H1 (cell line): ENCODE data around the gene VMP1. TPM values are rescaled to one million over a fixed set of nuclear protein-coding genes. Genes with fewer than 3 reads are reported as not detected.

Experiments
- CTCF ChIA-PET: fragments of 300-600 bp; sonication (Branson Sonifier 250); formaldehyde crosslinking; loops from one replicate; lab custom pipeline; 2021; ENCODE audit not compliant: partially characterized antibody; lab: Charles Lee
- POLR2A ChIA-PET: fragments of 300-600 bp; sonication (Branson Sonifier 250); formaldehyde crosslinking; loops from one replicate; lab custom pipeline; 2021; ENCODE audit warnings: inconsistent platforms; ENCODE audit not compliant: partially characterized antibody; lab: Charles Lee
- DNase-seq, 2 experiments: peaks; one replicate each; pipeline versions ENCODE4 v3.0.0 to v3.0.0-alpha.2; 2010 to 2022; ENCODE audit warnings: low spot score in 2 of 2, low read depth in 1 of 2, mixed read lengths in 1 of 2
- FAIRE-seq: peaks from 2 replicates; lab custom pipeline; 2011; peaks lifted over from hg19 to GRCh38; lab: Jason Lieb, UNC
- H2AFZ ChIP-seq: 2 replicates; pipeline ENCODE4 v1.8.1; 2012; ENCODE audit warnings: low read length, inconsistent platforms
- H2AK5ac ChIP-seq: 2 replicates; pipeline ENCODE4 v1.6.1; 2013; ENCODE audit warnings: low read depth, low read length
- H2BK120ac ChIP-seq: replicated peaks from 2 replicates; pipeline ENCODE3; 2013; ENCODE audit warnings: low read depth, low read length, inconsistent platforms
- H2BK12ac ChIP-seq: 2 replicates; pipeline ENCODE4 v1.6.1; 2013; ENCODE audit warnings: low read depth, low read length
- H2BK15ac ChIP-seq: 2 replicates; pipeline ENCODE4 v1.6.1; 2013; ENCODE audit warnings: low read length
- H2BK20ac ChIP-seq: 2 replicates; pipeline ENCODE4 v1.6.1; 2013; ENCODE audit warnings: low read length
- H2BK5ac ChIP-seq: 2 replicates; pipeline ENCODE4 v1.6.1; 2013; ENCODE audit warnings: low read depth, low read length
- H3K14ac ChIP-seq: 2 replicates; pipeline ENCODE4 v1.6.1; 2013; ENCODE audit warnings: inconsistent platforms; ENCODE audit not compliant: insufficient read length
- H3K18ac ChIP-seq: 2 replicates; pipeline ENCODE4 v1.6.1; 2013; ENCODE audit warnings: low read length; ENCODE audit errors: extremely low read depth
- H3K23ac ChIP-seq: 2 replicates; pipeline ENCODE4 v1.6.1; 2013; ENCODE audit warnings: inconsistent platforms; ENCODE audit not compliant: insufficient read length
- H3K23me2 ChIP-seq: 2 replicates; pipeline ENCODE4 v1.6.1; 2013; ENCODE audit warnings: low read depth, low read length
- H3K27ac ChIP-seq: 2 replicates; pipeline ENCODE4 v1.6.1; 2011; ENCODE audit warnings: low read depth, low read length, inconsistent platforms
- H3K27me3 ChIP-seq, 4 experiments: replicated peaks in 1 of 4; 1 replicate in 1 of 4; 2 replicates in 3 of 4; pipeline versions ENCODE4 v1.6.1 to v1.8.1; 2011 to 2013; ENCODE audit warnings: low read length in 3 of 4, mild to moderate bottlenecking in 3 of 4, inconsistent platforms in 2 of 4, mixed read lengths in 2 of 4, moderate library complexity in 1 of 4; ENCODE audit not compliant: control insufficient read depth in 3 of 4, insufficient read depth in 3 of 4; ENCODE audit errors: extremely low read depth in 1 of 4
- H3K36me3 ChIP-seq, 4 experiments: 2 replicates each; pipeline versions ENCODE4 v1.6.1 to v1.8.1; 2011 to 2013; ENCODE audit warnings: mild to moderate bottlenecking in 4 of 4, low read length in 3 of 4, moderate library complexity in 2 of 4, control low read depth in 1 of 4, inconsistent platforms in 1 of 4; ENCODE audit not compliant: insufficient read depth in 4 of 4, control insufficient read depth in 2 of 4
- H3K4ac ChIP-seq: replicated peaks from 2 replicates; pipeline ENCODE3; 2013; ENCODE audit warnings: low read length, low read depth, mixed read lengths, inconsistent platforms; ENCODE audit not compliant: insufficient read length
- H3K4me1 ChIP-seq, 4 experiments: replicated peaks in 1 of 4; 1 replicate in 1 of 4; 2 replicates in 3 of 4; pipeline versions ENCODE4 v1.6.1 to v1.8.1; 2011 to 2013; ENCODE audit warnings: low read length in 3 of 4, inconsistent platforms in 2 of 4, mixed read lengths in 1 of 4; ENCODE audit not compliant: insufficient read depth in 4 of 4, control insufficient read depth in 3 of 4
- H3K4me2 ChIP-seq, 2 experiments: 2 replicates each; pipeline versions ENCODE4 v1.6.1 to v1.8.1; 2011 to 2013; ENCODE audit warnings: low read depth in 2 of 2, low read length in 2 of 2, control low read depth in 1 of 2, inconsistent platforms in 1 of 2, mild to moderate bottlenecking in 1 of 2; ENCODE audit not compliant: insufficient read depth in 1 of 2
- H3K4me3 ChIP-seq, 4 experiments: fragments of 200-600, 300-600 bp in 1 of 4; sonication (generic), shearing (Covaris generic), sonication (Bioruptor Twin) in 1 of 4; 2 replicates each; pipeline versions ENCODE4 v1.5.1 to v1.8.1; 2011 to 2016; ENCODE audit warnings: low read length in 4 of 4, low read depth in 3 of 4, control low read depth in 2 of 4, inconsistent platforms in 2 of 4, mild to moderate bottlenecking in 2 of 4, mixed read lengths in 1 of 4, moderate library complexity in 1 of 4; ENCODE audit not compliant: insufficient read depth in 2 of 4; ENCODE audit errors: extremely low read depth in 1 of 4
- H3K56ac ChIP-seq: replicated peaks from 2 replicates; pipeline ENCODE3; 2013; ENCODE audit warnings: low read depth, mild to moderate bottlenecking, mixed read lengths, low read length, inconsistent platforms; ENCODE audit not compliant: insufficient read length
- H3K79me1 ChIP-seq: 2 replicates; pipeline ENCODE4 v1.6.1; 2013; ENCODE audit warnings: low read depth, low read length, control low read depth
- H3K79me2 ChIP-seq, 2 experiments: 2 replicates each; pipeline versions ENCODE4 v1.6.1 to v1.8.1; 2012 to 2013; ENCODE audit warnings: low read length in 2 of 2, mild to moderate bottlenecking in 2 of 2, inconsistent platforms in 1 of 2; ENCODE audit not compliant: insufficient read depth in 2 of 2, control insufficient read depth in 1 of 2
- H3K9ac ChIP-seq, 4 experiments: replicated peaks in 1 of 4; 1 replicate in 1 of 4; 2 replicates in 3 of 4; pipeline versions ENCODE4 v1.6.1 to v1.8.1; 2011 to 2013; ENCODE audit warnings: low read depth in 3 of 4, low read length in 3 of 4, control low read depth in 2 of 4, mild to moderate bottlenecking in 2 of 4, moderate library complexity in 2 of 4, inconsistent platforms in 1 of 4; ENCODE audit errors: extremely low read depth in 1 of 4
- H3K9me3 ChIP-seq, 2 experiments: 2 replicates each; pipeline versions ENCODE4 v1.6.1 to v1.8.1; 2012 to 2013; ENCODE audit warnings: mild to moderate bottlenecking in 2 of 2, moderate library complexity in 2 of 2, control low read depth in 1 of 2, inconsistent platforms in 1 of 2, low read depth in 1 of 2, low read length in 1 of 2, mixed read lengths in 1 of 2; ENCODE audit not compliant: insufficient read depth in 2 of 2
- H4K20me1 ChIP-seq, 2 experiments: replicated peaks in 1 of 2; 2 replicates each; pipeline versions ENCODE3 to v1.8.1; 2011 to 2013; ENCODE audit warnings: inconsistent platforms in 2 of 2, low read length in 2 of 2, mild to moderate bottlenecking in 1 of 2; ENCODE audit not compliant: insufficient read depth in 2 of 2, control insufficient read depth in 1 of 2
- H4K5ac ChIP-seq: 2 replicates; pipeline ENCODE4 v1.6.1; 2013; ENCODE audit warnings: low read length, low read depth, mixed read lengths, inconsistent platforms; ENCODE audit not compliant: insufficient read length
- H4K8ac ChIP-seq: 2 replicates; pipeline ENCODE4 v1.8.0; 2013; ENCODE audit warnings: mild to moderate bottlenecking, moderate library complexity, low read length, inconsistent platforms; ENCODE audit not compliant: insufficient read depth; ENCODE audit errors: extremely low read depth
- H4K91ac ChIP-seq: replicated peaks from 2 replicates; pipeline ENCODE3; 2013; ENCODE audit warnings: low read length, mixed read lengths, inconsistent platforms; ENCODE audit not compliant: insufficient read length
- ATF2 ChIP-seq: IDR thresholded peaks from 2 replicates; pipeline ENCODE4 v1.6.1; 2012; ENCODE audit warnings: low read length, inconsistent platforms
- FOSL1 ChIP-seq: IDR thresholded peaks from 2 replicates; pipeline ENCODE4 v1.6.1; 2011; ENCODE audit warnings: mild to moderate bottlenecking, low read depth, low read length, moderate library complexity; ENCODE audit not compliant: insufficient read depth
- HDAC6 ChIP-seq: IDR thresholded peaks from one replicate; pipeline ENCODE4 v1.7.1; 2012; ENCODE audit warnings: low read depth, mild to moderate bottlenecking, inconsistent platforms, low read length, moderate library complexity
- KDM1A ChIP-seq: fragments of 200-600, 300-600 bp; sonication (generic); IDR thresholded peaks from 2 replicates; pipeline ENCODE4 v1.7.1; 2016; ENCODE audit warnings: mild to moderate bottlenecking, low read length, borderline replicate concordance
- MAFK ChIP-seq: IDR thresholded peaks from 2 replicates; pipeline ENCODE4 v1.6.1; 2012; ENCODE audit warnings: low read depth, mild to moderate bottlenecking, improper control_type of control experiment, low read length
- NRF1 ChIP-seq: IDR thresholded peaks from 2 replicates; pipeline ENCODE4 v1.6.1; 2011; ENCODE audit warnings: mild to moderate bottlenecking, low read depth, low read length, improper control_type of control experiment
- PHF8 ChIP-seq: fragments of 200-600 bp; sonication (generic); conservative IDR thresholded peaks from 2 replicates; pipeline ENCODE4 v1.7.1; 2012; ENCODE audit warnings: low read depth, mild to moderate bottlenecking, inconsistent platforms, low read length, moderate library complexity
- POLR2A ChIP-seq, 2 experiments: IDR thresholded peaks; 1 replicate in 1 of 2; 2 replicates in 1 of 2; pipeline ENCODE4 v1.6.1; 2011; ENCODE audit warnings: low read depth in 2 of 2, low read length in 2 of 2, mild to moderate bottlenecking in 2 of 2; ENCODE audit errors: control extremely low read depth in 1 of 2
- RAD21 ChIP-seq, 2 experiments: IDR thresholded peaks in 1 of 2; conservative IDR thresholded peaks in 1 of 2; 2 replicates each; pipeline ENCODE4 v1.6.1; 2011; ENCODE audit warnings: low read depth in 2 of 2, low read length in 2 of 2, improper control_type of control experiment in 1 of 2, inconsistent platforms in 1 of 2, mild to moderate bottlenecking in 1 of 2, moderate library complexity in 1 of 2
- SP2 ChIP-seq: IDR thresholded peaks from 2 replicates; pipeline ENCODE4 v1.6.1; 2012; ENCODE audit warnings: mild to moderate bottlenecking, low read length, inconsistent platforms
- SUZ12 ChIP-seq: fragments of 200-600 bp; sonication (generic); IDR thresholded peaks from 2 replicates; pipeline ENCODE4 v1.6.1; 2012; ENCODE audit warnings: mild to moderate bottlenecking, inconsistent platforms, low read length, moderate library complexity, mixed read lengths
- TCF12 ChIP-seq: IDR thresholded peaks from 2 replicates; pipeline ENCODE4 v1.6.1; 2011; ENCODE audit warnings: low read depth, mild to moderate bottlenecking, low read length
- WGBS, 2 experiments: shearing (Covaris generic) in 1 of 2; methylation state at CpG; one replicate each; pipeline versions ENCODE4 v1.1.6 to v1.1.7; 2013 to 2015; ENCODE audit warnings: low lambda C conversion rate in 2 of 2, mixed read lengths in 2 of 2, inconsistent platforms in 1 of 2, low coverage in 1 of 2, missing lambda C conversion rate in 1 of 2; ENCODE audit not compliant: insufficient replicate concordance in 2 of 2, insufficient coverage in 1 of 2, insufficient read length in 1 of 2; ENCODE audit errors: extremely low coverage in 1 of 2, missing lambda C conversion rate in 1 of 2; 5-methylcytosine and 5-hydroxymethylcytosine counted together
- polyA plus RNA-seq, 7 experiments: library from polyadenylated mRNA; depleted of rRNA in 3 of 7; stranded (reverse) in 5 of 7; unstranded in 2 of 7; fragments of >200 nt in 5 of 7; fragments of 200-250 nt in 2 of 7; gene quantifications; 1 replicate in 5 of 7; 2 replicates in 1 of 7; 4 replicates in 1 of 7; pipeline versions ENCODE4 v1.2.1 to v1.2.3, GENCODE V29; 2011 to 2013; ENCODE audit warnings: missing spikeins in 2 of 7, mixed read lengths in 2 of 7
- total RNA-seq: library from RNA; stranded (reverse); fragmentation: NEBNext Ultra II Directional; extraction: Animal tissue kit (Norgen Biotek cat#: 25700); gene quantifications from 2 replicates; pipeline ENCODE4 v1.2.1, GENCODE V29; 2021
- TF ChIP-seq, protein P1 (sequence below): IDR thresholded peaks from 2 replicates; pipeline ENCODE4 v1.6.1; 2012; ENCODE audit warnings: inconsistent platforms

The VMP1 gene
- total and polyA plus RNA-seq, 2 of the 8 experiments (the other 6 are each of a cell fraction or from before 2014, with no cell fraction given): 45.0 to 92.7 TPM

GRCh38 chr17:59694344-59694743 is 13.1 kb upstream of the VMP1 start:
- Histone ChIP-seq H3K9me3 (no peaks in the 10 kb centered on the region), H4K5ac (no peak overlapping the region), H3K79me2 (peaks cover 9 to 50% of the 10 kb centered on the region in 2 experiments; a peak in 3 of 4 replicates), H3K14ac (no peak overlapping the region), H2BK15ac (no peak overlapping the region), H3K27ac (no peak overlapping the region), H3K4ac (no peak overlapping the region), H4K8ac (no peak overlapping the region), H4K20me1 (peaks cover 14 to 25% of the 10 kb centered on the region in 2 experiments), H2BK5ac (no peak overlapping the region), H3K23me2 (no peaks in the 10 kb centered on the region), H3K56ac (no peak overlapping the region), H4K91ac (no peak overlapping the region), H3K36me3 (peaks cover 22 to 93% (median 65%) of the 10 kb centered on the region in 4 experiments), H2AK5ac (no peak overlapping the region), H3K18ac (no peak overlapping the region), H2BK12ac (no peak overlapping the region), H3K27me3 (no peaks in the 10 kb centered on the region), H2BK120ac (no peak overlapping the region), H2AFZ (no peak overlapping the region), H3K9ac (no peak overlapping the region), H3K4me1 (no peaks in the 10 kb centered on the region), H3K79me1 (peaks cover 6% of the 10 kb centered on the region; the same call in 1 of the 2 replicates), H3K4me2 (no peak overlapping the region), H3K23ac (no peak overlapping the region), H2BK20ac (no peak overlapping the region), H3K4me3 (no peak overlapping the region)
- DNase-seq (no peak), FAIRE-seq (no peak)
- ChIA-PET POLR2A (interaction anchor here (0.7 to 1.9 kb wide), 2 partner anchors 10 to 75 kb away, joined by 3 to 5 read pairs; no protein-coding TSS in a partner anchor), CTCF (no interaction called here)
- WGBS, 2 experiments: 86% methylated on average over 2 of the region's 2 CpGs; no CpG with 5 or more reads in 1 of the 2 experiments
- TF ChIP-seq ATF2: no peak
- no peak for TF ChIP-seq HDAC6
- no peak for TF ChIP-seq FOSL1
- no peak for TF ChIP-seq RAD21 (IDR thresholded peaks at IDR 0.05 in 1 of 2, conservative IDR thresholded peaks at IDR 0.05 in 1 of 2; ENCODE audit: low read depth in 2 of 2, low read length in 2 of 2)
- no peak for TF ChIP-seq KDM1A
- TF ChIP-seq, protein P1, sequence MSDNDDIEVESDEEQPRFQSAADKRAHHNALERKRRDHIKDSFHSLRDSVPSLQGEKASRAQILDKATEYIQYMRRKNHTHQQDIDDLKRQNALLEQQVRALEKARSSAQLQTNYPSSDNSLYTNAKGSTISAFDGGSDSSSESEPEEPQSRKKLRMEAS: no peak
- TF ChIP-seq SP2: no peak
- TF ChIP-seq PHF8: no peak
- TF ChIP-seq POLR2A (IDR thresholded peaks at IDR 0.05; ENCODE audit: control extremely low read depth in 1 of 2, low read depth in 2 of 2, low read length in 2 of 2): no peak
- TF ChIP-seq SUZ12: no peak
- TF ChIP-seq TCF12: no peak
- TF ChIP-seq MAFK: no peak
- no peak for TF ChIP-seq NRF1
